Brain microvascular endothelial cell (primary cell): ENCODE data around the gene BCL3.
"Not testable (repeated sequence)": the region's sequence is repeated elsewhere in the genome, so short reads cannot be mapped to it uniquely, and the experiment has no call there.

Experiments used
- DNase-seq: peaks from one replicate; pipeline ENCODE4 v3.0.0-alpha.2; 2020
- H3K27ac ChIP-seq: fragments of 250-450 bp; sonication (Bioruptor Pico); 2 replicates; pipeline ENCODE4 v1.5.1; 2020; ENCODE audit warnings: mild to moderate bottlenecking, moderate library complexity
- H3K27me3 ChIP-seq: fragments of 250-450 bp; sonication (Bioruptor Pico); replicated peaks from 2 replicates; pipeline ENCODE4 v1.5.1; 2020; ENCODE audit warnings: mild to moderate bottlenecking
- H3K36me3 ChIP-seq: fragments of 250-450 bp; sonication (Bioruptor Pico); replicated peaks from 2 replicates; pipeline ENCODE4 v1.5.1; 2020; ENCODE audit warnings: mild to moderate bottlenecking
- H3K4me3 ChIP-seq: 2 replicates; pipeline ENCODE4 v1.5.1; 2011; ENCODE audit warnings: low read depth, mild to moderate bottlenecking, control low read depth, low read length, moderate library complexity
- CTCF ChIP-seq: IDR thresholded peaks from 2 replicates; pipeline ENCODE4 v1.5.1; 2011; ENCODE audit warnings: low read depth, mild to moderate bottlenecking, moderate library complexity, low read length, control low read depth, inconsistent platforms; ENCODE audit errors: missing control alignments
- in situ Hi-C: cut with HindIII; loops from 2 replicates; pipeline ENCODE4 v1.10.0; 2017; ENCODE audit warnings: low sequenced_read_pairs, low pct_ligation_motif_present

BCL3 gene

GRCh38 chr19:44719262-44719701 is 29.2 kb upstream of the BCL3 start:
- H3K27ac ChIP-seq, result no peak overlapping the region
- in situ Hi-C loops, result no loop called here
- no peaks in the 10 kb centered on the region for H3K27me3 ChIP-seq
- no peaks in the 10 kb centered on the region for H3K36me3 ChIP-seq
- no peak for DNase-seq
- no peak overlapping the region for H3K4me3 ChIP-seq
- no peak for TF ChIP-seq CTCF

GRCh38 chr19:44720396-44720795 is 28.1 kb upstream of the BCL3 start:
- H3K27ac ChIP-seq, H3K36me3 ChIP-seq, DNase-seq, H3K4me3 ChIP-seq, in situ Hi-C loops, H3K27me3 ChIP-seq: not testable (repeated sequence)

GRCh38 chr19:44720945-44721344 is 27.6 kb upstream of the BCL3 start:
- no peak for DNase-seq
- in situ Hi-C loops, result no loop called here
- Histone ChIP-seq H3K27ac (no peak overlapping the region), H3K27me3 (no peaks in the 10 kb centered on the region), H3K4me3 (no peak overlapping the region), H3K36me3 (no peaks in the 10 kb centered on the region)
- no peak for TF ChIP-seq CTCF

- H3K36me3 ChIP-seq, H3K27me3 ChIP-seq, H3K27ac ChIP-seq, in situ Hi-C loops, DNase-seq, H3K4me3 ChIP-seq: not testable (repeated sequence)
These were observed 27.1 kb upstream of the BCL3 start for GRCh38 chr19:44721369-44721768.

- DNase-seq, result no peak
- TF ChIP-seq CTCF, result no peak
- no peaks in the 10 kb centered on the region for H3K27me3 ChIP-seq
- H3K27ac ChIP-seq, result no peak overlapping the region
- no peaks in the 10 kb centered on the region for H3K36me3 ChIP-seq
- in situ Hi-C loops, result no loop called here
- no peak overlapping the region for H3K4me3 ChIP-seq
These were observed 26.1 kb upstream of the BCL3 start for GRCh38 chr19:44722131-44723121.

GRCh38 chr19:44723299-44723951 is 25.1 kb upstream of the BCL3 start:
- in situ Hi-C loops, result no loop called here
- DNase-seq, result no peak
- TF ChIP-seq CTCF, result no peak
- Histone ChIP-seq H3K27ac (no peak overlapping the region), H3K36me3 (no peaks in the 10 kb centered on the region), H3K27me3 (no peaks in the 10 kb centered on the region), H3K4me3 (no peak overlapping the region)
